KOPT-K1 (cell line): Measurements from ENCODE around the gene SNRPB.

Source experiments
- H3K27ac ChIP-seq: fragments of 200-600 bp; sonication (generic); 2 replicates; pipeline ENCODE4 v1.5.1; 2016; ENCODE audit warnings: antibody characterized with exemption, mild to moderate bottlenecking, low read depth, low read length; ENCODE audit not compliant: poor library complexity, severe bottlenecking
- H3K36me3 ChIP-seq: fragments of 200-600 bp; sonication (generic); 2 replicates; pipeline ENCODE4 v1.5.1; 2017; ENCODE audit warnings: antibody characterized with exemption, mild to moderate bottlenecking, low read length, moderate library complexity; ENCODE audit not compliant: insufficient read depth
- H3K9me3 ChIP-seq: fragments of 200-600 bp; sonication (generic); 2 replicates; pipeline ENCODE4 v1.5.1; 2017; ENCODE audit warnings: antibody characterized with exemption, low read length, mild to moderate bottlenecking; ENCODE audit not compliant: insufficient read depth, poor library complexity, severe bottlenecking

SNRPB gene

GRCh38 chr20:2485661-2486060 lies 15.1 kb upstream of the SNRPB start:
- Histone ChIP-seq H3K27ac (no peak overlapping the region), H3K36me3 (peaks cover 91% of the 10 kb centered on the region), H3K9me3 (no peaks in the 10 kb centered on the region)

GRCh38 chr20:2485080-2485479 lies 14.5 kb upstream of the SNRPB start:
- H3K27ac ChIP-seq = no peak overlapping the region
- H3K9me3 ChIP-seq = no peaks in the 10 kb centered on the region
- peaks cover 90% of the 10 kb centered on the region for H3K36me3 ChIP-seq

- H3K9me3 ChIP-seq = no peaks in the 10 kb centered on the region
- H3K36me3 ChIP-seq = peaks cover 74% of the 10 kb centered on the region
- H3K27ac ChIP-seq = no peak overlapping the region
These were observed 12.9 kb upstream of the SNRPB start for GRCh38 chr20:2483504-2483903.

GRCh38 chr20:2480381-2480780 lies 9.8 kb upstream of the SNRPB start:
- Histone ChIP-seq H3K36me3 (peaks cover 46% of the 10 kb centered on the region), H3K27ac (no peak overlapping the region), H3K9me3 (no peaks in the 10 kb centered on the region)

- Histone ChIP-seq H3K36me3 (peaks cover 13% of the 10 kb centered on the region; the same call in 1 of the 2 replicates), H3K9me3 (no peaks in the 10 kb centered on the region), H3K27ac (no peak overlapping the region)
These were observed 6.4 kb upstream of the SNRPB start for GRCh38 chr20:2476742-2477615.

GRCh38 chr20:2475850-2476741 lies 5.5 kb upstream of the SNRPB start:
- Histone ChIP-seq H3K27ac (no peak overlapping the region), H3K9me3 (no peaks in the 10 kb centered on the region), H3K36me3 (peaks cover 9% of the 10 kb centered on the region; the same call in 1 of the 2 replicates)

GRCh38 chr20:2473516-2473915 lies 2.9 kb upstream of the SNRPB start:
- Histone ChIP-seq H3K9me3 (no peaks in the 10 kb centered on the region), H3K27ac (no peak overlapping the region), H3K36me3 (peaks cover 9% of the 10 kb centered on the region)

- Histone ChIP-seq H3K36me3 (peaks cover 44% of the 10 kb centered on the region), H3K9me3 (no peaks in the 10 kb centered on the region), H3K27ac (peak overlapping the region; percentile 93)
These were observed 582 bp downstream of the SNRPB start for GRCh38 chr20:2469991-2470422.

- H3K9me3 ChIP-seq = no peaks in the 10 kb centered on the region
- H3K36me3 ChIP-seq = peaks cover 57% of the 10 kb centered on the region
- H3K27ac ChIP-seq = peak overlapping the region; percentile 93
These were observed 1.8 kb downstream of the SNRPB start for GRCh38 chr20:2468581-2469407.

- no peaks in the 10 kb centered on the region for H3K9me3 ChIP-seq
- H3K36me3 ChIP-seq = peaks cover 70% of the 10 kb centered on the region
- no peak overlapping the region for H3K27ac ChIP-seq
These were observed 3.2 kb downstream of the SNRPB start for GRCh38 chr20:2467412-2467811.

GRCh38 chr20:2465100-2465499 lies 5.5 kb downstream of the SNRPB start:
- Histone ChIP-seq H3K9me3 (no peaks in the 10 kb centered on the region), H3K36me3 (peaks cover 93% of the 10 kb centered on the region), H3K27ac (no peak overlapping the region)

GRCh38 chr20:2463616-2464365 lies 6.8 kb downstream of the SNRPB start:
- Histone ChIP-seq H3K36me3 (peaks cover 100% of the 10 kb centered on the region), H3K27ac (no peak overlapping the region), H3K9me3 (no peaks in the 10 kb centered on the region)

- Histone ChIP-seq H3K9me3 (no peaks in the 10 kb centered on the region), H3K36me3 (peaks cover 100% of the 10 kb centered on the region)
These were observed 8.1 kb downstream of the SNRPB start for GRCh38 chr20:2462484-2462883.

GRCh38 chr20:2460752-2461424 lies 9.7 kb downstream of the SNRPB start:
- Histone ChIP-seq H3K27ac (no peak overlapping the region), H3K9me3 (no peaks in the 10 kb centered on the region), H3K36me3 (peaks cover 97% of the 10 kb centered on the region)

More at GRCh38 chr20:2462484-2462883, 8.1 kb downstream of the SNRPB start:
- no peak overlapping the region for H3K27ac ChIP-seq
